ENCODE results near the gene EXTL2. TPM values are rescaled to one million over a fixed set of nuclear protein-coding genes. Genes with fewer than 3 reads are reported as not detected.
"Not testable (repeated sequence)": the region's sequence is repeated elsewhere in the genome, so short reads cannot be mapped to it uniquely, and the experiment has no call there.

The EXTL2 gene
- total RNA-seq, 1 donor from 2014 or later, result 8.4 TPM

DNA sequence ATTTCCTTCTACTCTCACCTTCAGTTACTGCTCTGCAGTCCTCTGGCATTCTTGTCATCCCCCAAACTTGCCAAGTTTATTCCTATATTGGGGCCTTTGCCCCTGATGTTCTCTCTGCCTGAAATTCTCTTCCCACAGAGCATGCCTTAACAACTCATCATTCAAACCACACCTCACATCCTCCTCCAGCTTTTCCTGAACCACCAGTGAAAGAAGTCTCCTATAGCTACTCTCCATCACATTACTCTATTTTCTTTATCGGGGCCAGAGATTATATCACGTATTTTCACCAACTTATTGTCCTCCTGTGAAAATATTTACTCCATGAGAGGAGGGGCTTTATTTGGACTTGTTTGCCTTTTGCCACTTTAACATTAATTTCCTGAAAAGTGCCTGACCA, 32.1 kb downstream of the EXTL2 start:
- H3K4me3 ChIP-seq, result no peak overlapping the region
- TF ChIP-seq CTCF (IDR thresholded peaks at IDR 0.05), result no peak
- no peaks in the 10 kb centered on the region for H3K9me3 ChIP-seq
- no peak overlapping the region for H3K27ac ChIP-seq
- H3K4me1 ChIP-seq, result no peaks in the 10 kb centered on the region
- no peak for DNase-seq (ENCODE audit: low spot score in 2 of 2)
- H3K36me3 ChIP-seq, result no peaks in the 10 kb centered on the region
- intact Hi-C loops (cut with DNase I), result loop anchor here (10.0 kb wide), 1 partner anchor 148 kb away; the partner anchor contains the start of gene VCAM1
- no peaks in the 10 kb centered on the region for H3K27me3 ChIP-seq

DNA sequence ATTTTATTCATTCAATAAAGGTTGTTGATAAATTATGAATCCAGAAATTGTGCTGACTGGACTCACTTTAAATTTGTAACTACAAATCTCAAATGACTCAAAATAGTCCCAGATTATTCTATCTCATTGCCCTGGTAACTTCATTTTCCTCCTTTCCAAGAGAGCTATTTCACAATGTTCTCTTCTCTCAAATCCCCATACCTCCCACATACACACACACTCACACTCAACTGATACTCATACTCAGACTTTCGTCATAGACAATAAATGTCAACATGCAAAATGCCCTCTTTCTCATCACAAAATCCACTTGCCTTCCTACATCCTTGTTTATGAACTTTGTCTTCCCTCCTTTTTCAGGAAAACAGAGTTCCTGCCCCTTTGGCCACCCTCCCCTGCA, 33.3 kb downstream of the EXTL2 start:
- Histone ChIP-seq H3K4me1 (no peaks in the 10 kb centered on the region), H3K27ac (no peak overlapping the region), H3K27me3 (no peaks in the 10 kb centered on the region), H3K4me3 (no peak overlapping the region), H3K36me3 (no peaks in the 10 kb centered on the region), H3K9me3 (no peaks in the 10 kb centered on the region)
- intact Hi-C loops (cut with DNase I), result loop anchor here (10.0 kb wide), 1 partner anchor 147 kb away; the partner anchor contains the start of gene VCAM1
- TF ChIP-seq CTCF (IDR thresholded peaks at IDR 0.05), result no peak
- no peak for DNase-seq (ENCODE audit: low spot score in 2 of 2)

- H3K27ac ChIP-seq, result no peak overlapping the region
- no peak for TF ChIP-seq CTCF (IDR thresholded peaks at IDR 0.05)
- no peaks in the 10 kb centered on the region for H3K9me3 ChIP-seq
- intact Hi-C loops (cut with DNase I), result loop anchor here (10.0 kb wide), 1 partner anchor 146 kb away; the partner anchor contains the start of gene VCAM1
- no peak overlapping the region for H3K4me3 ChIP-seq
- no peaks in the 10 kb centered on the region for H3K4me1 ChIP-seq
- no peak for DNase-seq (ENCODE audit: low spot score in 2 of 2)
- H3K27me3 ChIP-seq, result no peaks in the 10 kb centered on the region
- H3K36me3 ChIP-seq, result no peaks in the 10 kb centered on the region
Observed at GRCh38 chr1:100860397-100860991, 34.1 kb downstream of the EXTL2 start.

DNA sequence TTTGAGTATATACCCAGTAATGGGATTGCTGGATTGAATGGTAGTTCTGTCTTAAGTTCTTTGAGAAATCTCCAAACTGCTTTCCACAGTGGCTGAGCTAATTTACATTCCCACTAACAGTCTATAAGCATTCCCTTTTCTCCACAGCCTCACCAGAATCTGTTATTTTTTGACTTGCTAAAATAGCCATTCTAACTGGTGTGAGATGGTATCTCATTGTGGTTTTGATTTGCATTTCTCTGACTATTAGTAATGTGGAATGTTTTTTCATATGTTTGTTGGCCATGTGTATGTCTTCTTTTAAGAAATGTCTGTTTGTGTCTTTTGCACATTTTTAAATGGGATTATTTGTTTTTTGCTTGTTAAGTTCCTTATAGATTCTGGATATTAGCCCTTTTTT, 39.5 kb downstream of the EXTL2 start:
- H3K9me3 ChIP-seq; H3K36me3 ChIP-seq; H3K27me3 ChIP-seq; DNase-seq (ENCODE audit: low spot score in 2 of 2); intact Hi-C loops (cut with DNase I); H3K4me3 ChIP-seq; H3K4me1 ChIP-seq; H3K27ac ChIP-seq: not testable (repeated sequence)

DNA sequence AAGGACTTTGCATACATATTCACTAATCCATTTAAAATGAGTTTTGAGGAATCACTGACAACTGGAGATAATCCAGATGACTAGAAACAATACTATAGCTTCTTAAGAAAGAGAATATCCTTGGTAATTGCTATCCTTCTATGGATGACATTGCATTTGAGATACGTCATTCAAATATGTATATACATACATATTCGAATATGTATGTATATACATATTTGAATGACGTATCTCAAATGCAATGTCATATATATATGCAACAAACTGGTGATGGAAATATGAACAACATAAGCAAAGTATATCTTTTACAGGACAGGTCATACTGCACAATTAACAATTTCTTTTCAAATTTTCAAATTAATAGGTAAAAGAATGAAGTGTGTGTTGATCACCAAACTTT, 41.7 kb downstream of the EXTL2 start:
- Histone ChIP-seq H3K4me1 (no peaks in the 10 kb centered on the region), H3K27me3 (no peaks in the 10 kb centered on the region), H3K4me3 (no peak overlapping the region), H3K9me3 (no peaks in the 10 kb centered on the region), H3K36me3 (no peaks in the 10 kb centered on the region), H3K27ac (no peak overlapping the region)
- TF ChIP-seq CTCF (IDR thresholded peaks at IDR 0.05), result no peak
- DNase-seq (ENCODE audit: low spot score in 2 of 2), result no peak
- intact Hi-C loops (cut with DNase I), result no loop called here

DNA sequence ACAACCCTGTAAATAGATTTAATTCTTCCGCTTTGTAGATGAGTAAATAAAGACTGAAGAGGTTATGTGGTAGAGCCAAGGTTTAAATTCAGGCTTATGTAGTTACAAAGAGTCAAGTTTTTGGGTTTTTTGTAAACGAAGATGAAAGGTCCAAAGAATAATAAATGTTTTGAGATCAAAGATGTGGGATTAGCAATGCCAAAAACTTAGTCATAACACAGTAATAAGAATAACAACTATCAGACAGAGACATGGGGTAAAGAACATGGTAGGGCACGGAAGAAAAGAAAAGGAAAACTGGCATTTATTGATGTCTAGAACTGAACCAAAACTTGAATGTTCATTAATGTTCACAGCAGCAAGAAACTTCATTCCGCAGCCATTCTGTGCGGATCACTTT, 42.9 kb downstream of the EXTL2 start:
- intact Hi-C loops (cut with DNase I), result no loop called here
- peaks cover 0 to 2% of the 10 kb centered on the region in 2 donors for H3K4me1 ChIP-seq
- TF ChIP-seq CTCF (IDR thresholded peaks at IDR 0.05), result no peak

More for the DNA sequence above, 42.9 kb downstream of the EXTL2 start:
- no peaks in the 10 kb centered on the region for H3K9me3 ChIP-seq
- H3K27ac ChIP-seq, result no peak overlapping the region
- H3K27me3 ChIP-seq, result no peaks in the 10 kb centered on the region
- no peak overlapping the region for H3K4me3 ChIP-seq
- no peaks in the 10 kb centered on the region for H3K36me3 ChIP-seq
- no peak for DNase-seq (ENCODE audit: low spot score in 2 of 2)

All from ascending aorta (tissue), 2 donors.